GM19099 (cell line): ENCODE measurements around the gene SLC47A2.

Experiments used
- POLR2A ChIP-seq: IDR thresholded peaks from 3 replicates; pipeline ENCODE4 v1.6.1; 2011; ENCODE audit warnings: low read depth; ENCODE audit not compliant: insufficient read length; ENCODE audit errors: extremely low read depth

SLC47A2 gene

GRCh38 chr17:19750835-19751234, 34.5 kb upstream of the SLC47A2 start:
- TF ChIP-seq POLR2A: no peak

GRCh38 chr17:19750020-19750572, 33.7 kb upstream of the SLC47A2 start:
- TF ChIP-seq POLR2A: no peak

GRCh38 chr17:19748807-19749193, 32.4 kb upstream of the SLC47A2 start:
- TF ChIP-seq POLR2A: no peak

GRCh38 chr17:19747829-19748806, 31.7 kb upstream of the SLC47A2 start, which contains the start of gene ALDH3A1:
TSS of gene ALDH3A1 (minus strand) at chr17:19748298. CDS start at chr17:19745129, 3,169 bp downstream.
- TF ChIP-seq POLR2A: no peak

- no peak for TF ChIP-seq POLR2A
These were observed 30.9 kb upstream of the SLC47A2 start for GRCh38 chr17:19747159-19747719.

GRCh38 chr17:19746517-19746916, 30.1 kb upstream of the SLC47A2 start:
- no peak for TF ChIP-seq POLR2A

GRCh38 chr17:19744922-19745757, 28.8 kb upstream of the SLC47A2 start:
- no peak for TF ChIP-seq POLR2A

- TF ChIP-seq POLR2A: no peak
These were observed 28.1 kb upstream of the SLC47A2 start for GRCh38 chr17:19744492-19744891.

- TF ChIP-seq POLR2A: no peak
These were observed 27.0 kb upstream of the SLC47A2 start for GRCh38 chr17:19743101-19744100.

- no peak for TF ChIP-seq POLR2A
These were observed 26.1 kb upstream of the SLC47A2 start for GRCh38 chr17:19742495-19742894.

GRCh38 chr17:19741832-19742457, 25.6 kb upstream of the SLC47A2 start:
- no peak for TF ChIP-seq POLR2A

GRCh38 chr17:19740933-19741332, 24.5 kb upstream of the SLC47A2 start:
- TF ChIP-seq POLR2A: no peak
